Activated CD8-positive, alpha-beta memory T cell treated with anti-CD3 and anti-CD28 coated beads for 48 hours (primary cell): ENCODE measurements around the gene SPACA4.

ENCODE experiments used
- DNase-seq, 3 experiments: peaks; one replicate each; pipeline ENCODE4 v3.0.0-alpha.2; 2020; ENCODE audit warnings: low read depth in 2 of 3, low spot score in 2 of 3

The SPACA4 gene

DNA sequence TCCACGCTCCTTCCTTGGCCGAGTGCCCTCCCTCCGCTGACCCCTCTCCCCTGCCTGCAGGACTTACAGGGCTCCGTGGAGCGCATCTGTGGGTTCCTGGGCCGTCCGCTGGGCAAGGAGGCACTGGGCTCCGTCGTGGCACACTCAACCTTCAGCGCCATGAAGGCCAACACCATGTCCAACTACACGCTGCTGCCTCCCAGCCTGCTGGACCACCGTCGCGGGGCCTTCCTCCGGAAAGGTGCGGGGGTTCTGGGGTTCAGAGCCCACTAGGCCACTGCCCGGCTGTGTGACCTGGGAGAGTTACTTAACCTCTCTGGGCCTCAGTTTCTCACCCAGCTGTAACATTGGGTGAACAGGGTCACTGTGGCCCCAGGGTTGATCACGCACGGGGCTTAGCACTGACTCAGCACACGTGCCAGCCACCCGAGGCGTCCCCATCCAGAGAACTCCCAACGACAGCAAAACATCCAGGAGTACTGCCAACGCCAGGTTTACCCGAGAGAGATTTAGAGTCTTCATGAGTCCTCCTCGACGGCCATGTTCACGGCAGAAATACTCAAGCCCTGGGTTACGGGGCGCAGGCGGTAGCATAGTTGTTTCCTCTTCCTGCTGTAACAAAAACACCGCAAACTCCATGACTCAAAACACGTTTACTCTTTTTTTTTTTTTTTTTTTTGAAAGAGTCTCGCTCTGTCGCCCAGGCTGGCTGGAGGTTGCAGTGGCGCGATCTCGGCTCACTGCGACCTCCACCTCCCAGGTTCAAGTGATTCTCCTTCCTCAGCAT lies 9.7 kb upstream of the SPACA4 start:
- no peak for DNase-seq

DNA sequence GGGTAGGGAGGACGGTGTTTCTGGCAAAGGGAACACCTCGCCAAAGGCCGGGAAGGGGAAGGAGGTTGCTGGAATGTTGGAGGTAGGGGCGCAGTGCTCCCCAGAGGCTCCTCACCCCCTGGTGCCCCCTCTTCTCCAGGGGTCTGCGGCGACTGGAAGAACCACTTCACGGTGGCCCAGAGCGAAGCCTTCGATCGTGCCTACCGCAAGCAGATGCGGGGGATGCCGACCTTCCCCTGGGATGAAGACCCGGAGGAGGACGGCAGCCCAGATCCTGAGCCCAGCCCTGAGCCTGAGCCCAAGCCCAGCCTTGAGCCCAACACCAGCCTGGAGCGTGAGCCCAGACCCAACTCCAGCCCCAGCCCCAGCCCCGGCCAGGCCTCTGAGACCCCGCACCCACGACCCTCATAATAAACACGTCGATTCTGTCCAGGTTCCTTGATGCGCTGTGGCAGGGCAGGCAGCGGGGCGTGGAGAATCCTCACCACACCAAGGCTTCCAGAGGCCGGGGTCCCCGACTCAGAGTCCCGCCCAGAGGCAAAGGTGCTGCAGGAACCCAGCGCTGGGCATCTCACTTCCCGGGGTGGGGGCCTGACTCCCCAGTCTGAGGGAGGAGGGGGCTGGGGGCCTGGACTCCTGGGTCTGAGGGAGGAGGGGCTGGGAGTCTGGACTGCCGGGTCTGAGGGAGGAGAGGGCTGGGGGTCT lies 7.4 kb upstream of the SPACA4 start:
- DNase-seq: no peak

DNA sequence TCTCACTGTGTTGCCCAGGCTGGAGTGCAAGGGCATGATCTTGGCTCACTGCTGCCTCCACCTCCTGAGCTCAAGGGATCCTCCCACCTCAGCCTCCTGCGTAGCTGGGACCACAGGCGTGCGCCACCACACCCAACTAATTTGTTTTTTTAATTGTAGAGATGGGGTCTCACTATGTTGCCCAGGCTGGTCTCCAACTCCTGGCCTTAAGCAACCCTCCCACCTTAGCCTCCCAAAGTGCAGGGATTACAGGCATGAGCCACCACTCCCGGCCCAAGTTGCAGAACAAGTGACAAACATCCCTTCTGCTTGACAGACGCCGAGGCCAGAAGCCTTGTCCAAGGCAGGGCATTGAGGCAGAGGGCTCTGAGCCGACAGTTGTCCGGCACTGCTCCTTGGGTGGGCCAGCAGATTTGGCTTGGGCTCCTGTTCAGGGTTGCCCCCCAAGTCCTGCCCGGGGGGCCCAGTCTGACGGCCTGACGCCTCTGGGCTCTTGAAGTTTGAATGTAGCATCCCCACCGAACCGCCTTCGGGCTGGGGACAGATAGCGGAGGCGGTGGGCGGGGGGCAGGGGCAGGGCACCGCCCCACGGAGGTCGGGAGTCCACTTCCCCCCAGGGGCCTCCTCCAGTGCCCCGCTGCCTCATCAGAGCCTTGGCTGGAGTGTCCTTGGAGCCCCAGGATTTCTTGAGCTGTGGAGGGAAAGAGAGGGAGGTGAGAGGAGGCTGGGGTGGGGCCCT lies 5.7 kb upstream of the SPACA4 start:
- DNase-seq: no peak

DNA sequence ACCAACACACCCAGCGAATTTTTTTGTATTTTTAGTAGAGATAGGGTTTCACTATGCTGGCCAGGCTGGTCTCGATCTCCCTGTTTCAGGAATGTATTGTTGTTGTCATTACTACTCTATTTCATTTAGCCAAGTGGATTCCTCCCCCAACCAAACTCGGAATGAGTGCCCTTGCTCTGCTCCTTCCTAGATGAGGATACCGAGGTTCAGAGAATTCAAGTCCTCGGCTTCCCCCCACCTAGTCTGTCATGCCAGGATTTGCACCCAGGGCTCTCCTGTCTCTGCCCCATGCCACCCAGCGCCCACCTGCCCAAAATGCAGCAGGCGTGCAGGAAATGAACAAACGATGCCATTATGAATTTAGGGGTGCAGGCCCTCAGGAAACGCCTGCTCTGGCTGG lies 3.5 kb upstream of the SPACA4 start:
- no peak for DNase-seq

DNA sequence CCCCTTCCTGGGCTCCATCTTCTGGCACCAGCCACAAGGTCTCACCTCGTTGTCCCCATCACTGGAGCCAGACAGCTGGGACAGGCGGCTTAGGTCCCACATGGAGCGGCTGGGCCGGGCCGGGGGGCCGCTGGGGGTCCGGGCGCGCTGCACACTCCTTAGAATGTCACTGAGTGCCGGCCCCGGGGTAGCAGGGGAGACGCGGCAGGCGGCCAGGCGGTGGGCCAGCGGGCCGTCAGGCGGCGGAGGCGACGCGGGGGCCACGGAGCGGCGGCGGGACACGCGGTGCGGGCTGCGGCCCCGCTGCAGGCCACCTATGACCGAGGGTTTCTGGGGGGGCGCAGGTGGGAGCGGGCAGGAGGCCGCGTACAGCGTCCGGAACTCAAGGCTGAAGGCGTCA lies 3.1 kb upstream of the SPACA4 start:
- DNase-seq: no peak

DNA sequence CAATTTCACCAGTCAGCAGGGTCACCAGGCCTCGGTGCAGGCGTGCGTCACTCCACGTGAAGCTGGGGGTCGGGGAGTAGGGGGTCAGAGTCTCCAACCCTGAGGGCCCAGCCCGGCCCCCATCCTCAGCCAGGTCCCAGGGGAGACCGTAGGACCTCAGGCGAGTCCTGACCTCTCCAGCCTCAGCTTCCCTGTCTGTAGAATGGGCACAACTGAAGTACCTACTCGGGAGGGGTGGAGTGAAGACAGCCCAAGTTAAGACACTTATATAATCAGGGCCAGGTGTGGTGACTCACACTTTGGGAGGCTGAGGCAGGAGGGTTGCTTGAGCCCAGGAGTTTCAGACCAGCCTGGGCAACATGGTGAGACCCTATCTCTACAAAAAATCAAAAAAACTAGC lies 2.7 kb upstream of the SPACA4 start:
- no peak for DNase-seq

DNA sequence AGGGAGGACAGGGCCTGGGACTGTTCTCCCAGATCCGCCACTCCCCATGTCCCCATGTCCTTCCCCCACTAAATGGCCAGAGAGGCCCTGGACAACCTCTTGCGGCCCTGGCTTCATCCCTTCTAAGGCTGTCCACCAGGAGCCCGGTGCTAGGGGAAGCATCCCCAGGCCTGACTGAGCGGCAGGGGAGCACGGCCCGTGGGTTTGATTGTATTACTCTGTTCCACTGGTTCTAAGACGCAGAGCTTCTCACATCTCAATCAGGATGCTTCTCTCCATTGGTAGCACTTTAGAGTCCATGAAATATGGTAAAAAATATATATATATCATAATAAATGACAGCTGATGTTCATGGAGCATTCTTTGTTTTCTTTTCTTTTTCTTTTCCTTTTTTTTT lies 815 bp downstream of the SPACA4 start:
- DNase-seq: no peak

DNA sequence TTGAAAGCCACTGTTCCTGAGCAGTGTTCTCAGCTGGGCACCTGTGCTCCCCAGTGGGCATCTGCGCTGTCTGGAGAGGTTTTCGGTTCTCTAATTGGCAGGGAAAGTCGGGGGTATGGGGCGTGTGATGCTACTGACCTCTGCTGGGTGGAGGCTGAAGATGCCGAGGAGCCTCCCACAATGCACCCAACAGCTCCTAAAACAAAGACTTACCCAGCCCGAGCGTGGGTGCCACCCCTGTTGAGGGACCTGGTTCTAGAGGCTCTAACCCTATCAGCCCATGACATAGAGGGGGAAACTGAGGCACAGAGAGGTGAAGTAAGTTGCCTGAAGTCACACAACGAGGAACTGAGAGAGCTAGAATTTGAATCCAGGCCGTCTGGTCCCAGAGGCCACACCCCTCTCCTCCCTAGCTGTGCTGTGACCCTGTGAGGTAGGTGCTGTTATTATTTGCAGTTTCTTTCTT lies 2.3 kb downstream of the SPACA4 start:
- DNase-seq: no peak

DNA sequence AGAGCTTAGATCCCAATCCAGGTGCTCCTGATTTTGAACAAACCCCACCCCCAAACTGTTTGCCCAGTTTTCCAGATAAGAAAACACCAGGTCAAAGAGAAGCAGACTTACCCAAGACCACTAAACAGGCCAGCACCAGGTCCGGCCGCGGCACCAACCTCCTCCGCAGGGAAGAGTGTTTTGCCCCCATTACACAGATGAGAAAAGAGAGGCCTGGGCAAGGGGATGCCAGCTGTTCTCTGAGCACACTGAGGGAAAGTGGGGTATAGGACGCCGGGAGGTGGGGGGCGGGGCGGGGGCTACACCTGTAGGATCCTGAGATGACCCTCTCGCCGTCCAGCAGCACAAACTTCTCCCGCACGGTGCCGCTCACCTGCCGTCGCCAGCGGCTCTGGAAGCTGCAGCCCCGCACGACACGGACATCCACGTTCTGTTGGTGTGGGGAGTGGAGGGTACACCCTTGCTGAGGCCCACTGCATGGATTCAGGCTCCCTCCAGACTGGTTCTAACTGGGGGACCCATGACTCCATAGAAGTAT lies 3.1 kb downstream of the SPACA4 start:
- DNase-seq: no peak

DNA sequence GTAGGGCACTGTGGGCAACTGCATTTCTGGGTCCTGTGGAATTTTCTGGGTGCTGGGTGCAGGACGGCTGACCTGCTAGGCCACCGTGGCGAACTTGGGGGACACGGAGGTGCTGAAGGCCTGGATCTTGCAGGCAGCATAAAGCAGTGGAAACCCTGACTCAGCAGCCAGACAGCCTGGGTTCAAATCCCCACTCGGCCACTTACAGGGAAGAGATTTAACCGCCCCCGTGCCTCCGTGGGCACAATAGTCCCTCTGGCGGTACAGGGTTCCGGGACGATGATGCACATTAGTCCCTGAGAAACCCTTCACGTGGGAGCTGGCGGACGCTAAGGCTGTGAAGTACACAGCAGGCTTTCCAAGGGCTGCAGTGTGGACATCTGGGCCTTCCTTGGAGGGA lies 5.3 kb downstream of the SPACA4 start:
- no peak for DNase-seq

DNA sequence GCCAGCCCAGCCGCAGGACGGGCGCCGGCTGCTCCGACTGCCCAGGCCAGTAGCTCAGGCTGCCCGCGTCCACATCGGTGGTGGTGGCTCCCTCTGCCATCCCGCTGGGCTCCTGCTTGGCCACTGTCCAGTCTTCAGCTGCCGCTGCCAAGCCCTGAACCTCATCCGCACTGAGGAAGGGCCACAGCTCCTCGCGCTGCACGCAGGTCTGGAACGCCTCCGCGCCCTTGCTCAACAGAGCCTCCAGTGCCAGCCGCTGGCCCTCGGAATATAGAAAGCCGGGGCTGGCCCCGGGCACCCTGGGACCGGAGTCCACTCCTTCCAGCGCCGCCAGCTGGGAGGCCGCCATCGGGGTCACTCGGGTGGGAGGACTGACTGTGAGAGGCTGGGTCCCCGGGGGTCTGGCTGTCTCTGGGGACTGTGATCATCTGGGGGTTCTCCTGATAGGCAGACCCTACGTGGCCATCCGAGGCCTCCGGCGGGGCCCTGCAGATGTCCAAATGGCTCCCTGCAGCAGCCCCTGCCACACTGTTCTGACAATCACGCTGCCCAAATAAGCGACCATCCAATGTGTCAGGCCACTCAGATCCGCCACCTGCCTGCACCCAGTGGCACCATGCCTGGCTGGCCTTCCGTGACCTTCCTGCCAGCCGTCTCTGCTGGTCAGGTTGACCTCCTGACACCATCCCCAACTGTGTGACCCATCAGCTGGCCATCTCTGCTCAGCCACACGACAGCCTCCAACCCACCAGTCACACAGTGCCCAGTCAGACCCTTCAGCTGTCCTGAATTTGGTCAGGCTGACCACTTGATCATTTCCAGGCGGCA lies 6.7 kb downstream of the SPACA4 start:
- no peak for DNase-seq

DNA sequence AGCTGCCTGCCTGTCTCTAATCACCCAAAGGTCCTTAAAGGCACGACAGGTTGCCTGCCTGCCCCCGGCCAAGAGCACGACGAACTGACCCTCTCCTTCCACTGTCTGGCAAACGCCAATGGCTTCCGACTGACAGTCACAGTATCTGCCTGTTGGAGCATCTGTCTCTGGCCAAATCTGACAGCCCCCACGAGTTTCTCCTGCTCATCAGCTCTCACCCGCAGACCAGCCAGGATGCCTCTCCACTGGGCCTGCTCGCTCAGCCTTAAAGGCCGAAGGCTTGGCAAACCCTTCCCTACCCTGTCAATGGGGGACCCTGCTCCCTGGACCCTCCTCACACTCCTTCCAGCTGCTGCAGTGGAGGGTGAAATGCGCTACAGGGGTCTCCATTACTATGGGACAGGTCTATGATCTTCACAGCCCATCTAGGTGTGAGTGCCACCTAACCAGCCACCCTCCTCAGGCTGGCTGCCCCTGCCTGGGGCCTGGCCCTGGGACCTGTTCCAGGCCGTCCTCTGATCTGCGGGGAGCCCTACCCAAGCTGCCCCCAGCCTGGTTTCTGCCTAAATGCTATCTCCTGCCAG lies 7.4 kb downstream of the SPACA4 start:
- no peak for DNase-seq

DNA sequence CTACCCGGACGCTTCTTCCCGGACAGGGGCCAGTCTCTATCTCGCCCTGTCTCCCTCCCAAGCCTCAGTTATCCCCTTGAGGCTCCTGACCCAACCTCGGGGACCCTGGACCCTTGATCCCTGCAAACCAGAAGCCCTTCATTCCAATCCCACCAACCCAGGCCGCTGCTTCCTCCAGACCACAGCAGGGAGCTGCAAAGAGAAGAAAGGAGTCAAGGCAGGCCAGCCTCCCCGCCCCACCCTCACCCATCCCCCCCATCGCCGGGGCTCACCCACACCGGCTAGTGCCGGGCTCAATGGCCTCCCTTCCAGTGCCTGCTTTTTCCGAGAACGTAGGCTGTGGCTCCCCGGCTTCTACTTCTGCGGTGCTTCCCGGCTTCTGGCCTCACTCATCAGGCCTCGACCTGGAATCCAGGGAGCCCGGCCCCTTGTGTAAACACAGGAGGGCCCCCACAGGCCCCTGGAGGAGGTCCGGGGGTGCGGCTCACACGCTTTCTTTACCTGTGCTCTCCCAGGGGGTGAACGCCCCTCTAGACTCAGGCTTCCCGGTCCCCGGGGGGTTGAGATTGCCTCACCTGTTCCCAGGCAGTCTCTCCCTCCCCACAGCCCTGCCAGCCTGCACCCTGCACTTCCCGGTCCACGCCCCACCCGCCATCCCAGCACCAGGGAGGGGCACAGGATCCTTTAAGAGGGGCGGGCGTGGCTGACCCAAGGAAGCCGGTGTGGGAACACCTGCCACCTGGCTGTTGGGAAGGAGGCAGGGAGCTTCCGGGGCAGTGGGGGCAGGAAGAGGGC lies 8.1 kb downstream of the SPACA4 start, which contains the start of gene FAM83E:
Gene FAM83E, minus strand, starts transcription at position 641 of the 795 bp plus-strand sequence. CDS start 1,704 bp downstream, outside the sequence.
- no peak for DNase-seq

DNA sequence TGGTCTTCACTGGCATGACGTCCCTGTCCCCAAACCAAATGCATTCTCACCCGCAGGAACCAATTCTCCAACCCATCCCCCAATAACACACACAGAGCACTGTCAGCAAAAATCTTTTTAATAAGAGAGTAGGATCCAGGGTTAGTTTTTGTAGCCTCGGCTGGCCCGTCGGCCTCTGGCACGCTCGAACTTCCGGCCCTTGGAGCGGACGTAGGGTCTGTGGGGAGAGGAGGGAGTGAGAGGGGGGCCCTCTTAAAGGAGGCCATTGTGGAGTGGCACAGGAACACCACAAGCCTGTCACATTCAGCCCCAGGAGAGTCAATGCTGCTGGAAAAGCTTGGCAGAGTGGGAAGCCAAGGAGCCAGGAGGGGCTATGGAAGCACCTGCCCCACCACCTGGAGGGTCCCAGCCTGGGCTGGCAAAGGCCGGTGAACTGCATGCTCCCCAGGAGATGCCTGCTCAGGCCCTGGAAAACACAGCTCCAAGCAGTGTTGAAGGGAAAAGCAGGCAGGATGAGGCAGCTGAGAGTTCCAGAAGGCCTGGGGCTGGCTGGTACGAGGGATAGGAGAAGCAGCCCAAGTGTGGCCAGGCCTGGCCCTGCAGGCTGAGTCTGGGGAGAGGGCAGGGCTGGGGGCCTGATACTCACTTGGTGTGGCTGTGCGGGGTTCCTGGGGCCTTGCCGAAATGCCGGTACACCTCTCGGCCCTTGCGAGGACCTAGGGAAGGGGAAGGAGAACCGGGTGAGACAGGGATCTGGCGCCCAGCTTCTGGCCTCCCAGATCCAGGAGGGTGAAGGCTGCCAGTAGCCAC lies 8.9 kb downstream of the SPACA4 start:
- no peak for DNase-seq

DNA sequence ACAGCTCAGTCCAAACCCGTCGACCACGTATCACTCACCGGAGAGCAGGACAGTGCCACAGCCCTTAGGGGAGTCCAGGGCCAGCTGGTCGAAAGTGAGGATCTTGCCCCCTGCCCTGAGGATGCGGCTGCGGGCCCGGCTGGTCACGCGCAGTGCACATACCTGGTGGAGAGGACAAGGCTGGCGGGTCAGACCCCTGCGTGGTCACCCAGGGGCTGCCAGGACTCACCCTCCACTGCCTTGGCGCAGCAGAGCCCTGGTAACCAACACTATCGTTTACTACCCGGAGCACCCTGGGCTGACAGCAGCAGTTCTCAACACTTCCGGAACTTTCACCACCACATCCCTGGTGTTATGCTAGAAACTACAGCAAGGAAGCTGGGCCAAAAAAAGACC lies 9.5 kb downstream of the SPACA4 start:
- no peak for DNase-seq

DNA sequence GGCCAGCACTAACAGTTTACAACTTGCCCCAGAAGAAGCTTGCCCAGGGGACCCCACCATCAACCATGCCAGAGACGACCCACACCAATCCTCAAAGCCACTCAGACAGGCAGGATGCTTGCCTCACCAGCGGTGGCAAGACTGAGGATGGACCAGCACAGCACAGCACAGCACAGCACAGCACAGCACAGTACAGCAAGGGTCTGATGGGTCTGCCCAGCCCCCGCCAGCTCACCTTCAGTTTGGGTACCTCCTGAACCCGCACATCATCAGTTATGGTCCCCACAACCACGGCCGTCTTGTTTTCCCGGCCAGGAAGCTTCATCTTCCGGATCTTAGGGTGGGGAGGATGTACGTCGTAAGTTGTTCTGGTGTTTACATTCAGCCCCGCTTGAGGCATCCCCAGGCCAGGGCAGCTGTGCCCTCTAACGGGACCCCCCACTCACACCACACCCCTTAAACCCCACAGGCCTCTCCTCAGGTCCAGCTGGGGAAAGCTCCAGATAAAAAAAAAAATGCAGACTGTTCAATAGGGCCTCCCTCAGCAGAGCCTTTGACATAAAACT lies 10.0 kb downstream of the SPACA4 start:
- DNase-seq: no peak

DNA sequence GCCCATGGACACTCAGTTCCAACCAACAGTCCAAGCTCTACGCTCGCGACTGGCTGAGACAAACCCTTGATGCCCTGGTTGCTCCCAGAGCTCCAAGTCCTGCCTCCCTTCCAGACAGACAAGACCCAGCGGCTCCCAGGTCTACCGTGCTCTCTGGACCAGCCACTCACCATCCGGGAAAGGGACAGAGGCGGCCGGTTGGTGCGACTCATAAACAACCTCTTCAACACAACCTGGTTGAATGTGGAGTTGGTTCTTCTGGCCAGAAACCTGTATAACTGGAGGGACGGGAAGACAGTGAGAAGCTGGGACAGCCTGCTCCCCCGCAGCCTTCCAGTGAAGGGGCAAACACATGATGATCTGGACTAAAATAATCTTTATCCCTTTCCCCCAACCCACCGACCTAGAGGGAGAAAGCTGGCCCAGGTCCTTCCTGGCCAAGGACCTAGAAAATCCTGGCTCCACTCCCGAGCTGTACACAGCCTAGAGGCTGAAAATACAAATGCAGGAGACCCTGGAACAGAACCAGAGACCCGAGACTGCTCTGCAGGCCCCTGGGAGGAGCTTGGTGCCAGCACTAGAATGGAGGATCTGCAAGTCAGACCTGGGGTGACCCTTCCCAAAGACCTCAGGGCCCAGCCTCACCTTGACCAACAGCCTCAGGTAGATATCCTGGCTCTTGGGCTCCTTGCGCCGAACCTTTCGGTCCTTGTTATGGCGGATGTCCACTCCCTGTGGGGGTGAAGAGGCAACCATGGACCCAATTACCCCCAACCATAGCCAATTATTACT lies 10.8 kb downstream of the SPACA4 start:
- DNase-seq: no peak
